ENCODE data around the gene ZBTB2. TPM values are rescaled to one million over a fixed set of nuclear protein-coding genes. Genes with fewer than 3 reads are reported as not detected.

The ZBTB2 gene
- total RNA-seq, 2 donors from 2014 or later: 5.6 to 6.0 TPM

DNA sequence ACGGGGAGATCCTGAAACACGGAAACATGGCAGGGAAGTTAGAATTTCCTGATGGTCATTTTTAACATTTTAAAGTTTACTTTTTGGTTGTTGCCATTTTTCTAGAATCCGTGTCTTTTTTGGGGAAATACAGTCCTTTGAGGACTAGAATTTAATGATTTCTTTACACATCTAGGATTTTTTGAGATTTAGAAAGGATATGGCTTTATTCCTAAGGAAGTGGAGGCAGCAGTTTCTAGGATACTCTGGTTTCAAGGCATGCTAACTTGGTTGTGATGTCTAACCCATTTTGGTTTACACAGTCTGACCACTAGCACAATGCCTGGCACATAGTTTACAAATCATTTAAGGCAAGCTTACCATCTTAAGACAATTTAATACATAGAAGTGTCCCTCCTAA lies 1.1 kb upstream of the ZBTB2 start:
- H3K4me1 ChIP-seq: peaks cover 47% of the 10 kb centered on the region

DNA sequence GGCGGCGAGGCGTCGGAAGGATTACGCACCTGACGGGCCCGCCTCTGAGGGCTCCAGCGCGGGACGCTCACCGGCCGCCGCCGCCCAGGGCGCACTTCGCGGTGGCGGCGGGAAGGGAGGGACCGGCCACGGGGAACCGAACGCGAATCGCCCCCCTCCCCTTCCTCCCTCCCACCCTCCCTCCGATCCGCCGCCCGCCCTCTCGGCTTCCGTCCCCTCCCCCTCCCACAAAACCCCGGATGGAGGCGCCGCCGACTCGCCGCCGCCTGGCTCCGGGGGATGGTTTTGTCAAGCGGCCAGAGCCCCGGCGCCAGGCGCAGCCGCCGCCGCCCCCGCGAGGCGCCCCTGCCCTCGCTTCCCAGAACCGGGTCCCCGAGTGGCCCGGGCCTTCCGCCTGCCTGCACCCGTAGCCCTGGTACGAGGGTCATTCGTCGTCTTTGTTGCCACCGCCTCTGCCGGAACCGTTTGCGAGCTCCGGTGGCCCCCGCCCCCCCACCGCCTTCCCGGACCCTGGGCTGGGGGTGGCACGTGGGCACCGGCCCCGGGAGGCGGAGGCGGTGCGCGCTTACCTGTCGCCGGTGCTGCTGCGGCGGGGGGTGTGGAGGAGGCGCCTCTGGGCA lies 398 bp downstream of the ZBTB2 start:
- ATAC-seq (peak; percentile 36), DNase-seq (peak; percentile 73 to 82 (median 77))
- TF ChIP-seq CTCF (IDR thresholded peaks at IDR 0.05) (peak in 1 of 7 experiments; percentile 5), POLR2A (IDR thresholded peaks at IDR 0.05) (peak in 2 of 3 donors; percentile 41 to 60)
- 2% methylated on average over 40 of the region's 78 CpGs; no CpG with 5 or more reads in 1 of the 2 donors for WGBS, 2 donors
- H3K27ac ChIP-seq: peak overlapping the region; percentile 97 to 99 (median 98)
- no peaks in the 10 kb centered on the region for H3K36me3 ChIP-seq (replicated peaks in 1 of 2; ENCODE audit: insufficient read depth in 1 of 2, low read depth in 2 of 2)
- no peaks in the 10 kb centered on the region for H3K9me3 ChIP-seq
- peaks cover 40% of the 10 kb centered on the region for H3K4me1 ChIP-seq
- H3K4me3 ChIP-seq: peak overlapping the region; percentile 56 to 92
- no peaks in the 10 kb centered on the region for H3K27me3 ChIP-seq
- intact Hi-C loops (cut with DNase I): no loop called here

More for the DNA sequence above, 1.1 kb upstream of the ZBTB2 start:
- TF ChIP-seq CTCF (IDR thresholded peaks at IDR 0.05): no peak
- TF ChIP-seq POLR2A (IDR thresholded peaks at IDR 0.05): no peak
- Histone ChIP-seq H3K27me3 (no peaks in the 10 kb centered on the region), H3K4me3 (no peak overlapping the region), H3K36me3 (replicated peaks in 1 of 2; ENCODE audit: insufficient read depth in 1 of 2, low read depth in 2 of 2) (no peaks in the 10 kb centered on the region), H3K27ac (peak overlapping the region; percentile 13 to 99 (median 98)), H3K9me3 (no peaks in the 10 kb centered on the region)
- WGBS, 2 donors: 2 to 3% methylated on average over 3 of the region's 3 CpGs
- DNase-seq (no peak), ATAC-seq (no peak)
- intact Hi-C loops (cut with DNase I): no loop called here

DNA sequence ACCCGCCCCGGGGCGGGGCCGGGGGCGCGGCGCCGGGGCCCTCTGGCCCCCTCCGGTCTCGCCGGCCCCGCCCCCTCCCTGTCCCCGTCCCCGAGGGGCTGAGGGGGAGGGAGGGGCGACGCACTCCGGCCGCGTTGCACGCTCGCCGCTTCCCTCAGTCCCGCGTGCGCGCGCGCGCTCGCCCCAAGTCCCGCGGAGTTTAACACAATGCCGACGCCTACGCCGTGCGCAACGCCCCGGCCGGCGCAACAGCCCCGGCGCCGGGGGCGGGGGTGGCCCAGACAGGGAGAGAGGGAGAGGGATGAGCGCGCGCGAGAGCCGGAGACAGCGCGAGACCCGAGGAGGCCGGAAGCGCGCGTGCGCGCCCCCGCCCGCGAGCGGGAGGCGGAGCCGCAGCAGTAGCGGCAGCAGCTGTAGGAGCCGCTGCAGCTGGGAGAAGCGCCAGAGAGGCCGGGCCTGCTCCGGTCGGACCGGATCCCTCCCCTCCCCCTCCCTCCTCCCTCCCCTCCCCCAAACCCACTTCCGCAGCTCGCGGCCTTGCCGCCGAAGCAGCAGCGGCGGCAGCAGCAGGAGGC lies 996 bp downstream of the ZBTB2 start:
- peak; percentile 97 to 98 (median 98) for DNase-seq
- 0% methylated on average over 4 to 67 of the region's 79 CpGs for WGBS, 2 donors
- intact Hi-C loops (cut with DNase I): no loop called here
- Histone ChIP-seq H3K27me3 (no peaks in the 10 kb centered on the region), H3K36me3 (replicated peaks in 1 of 2; ENCODE audit: insufficient read depth in 1 of 2, low read depth in 2 of 2) (no peaks in the 10 kb centered on the region), H3K4me3 (peak overlapping the region; percentile 56 to 92), H3K4me1 (peaks cover 37% of the 10 kb centered on the region), H3K27ac (peak overlapping the region; percentile 97 to 99 (median 98)), H3K9me3 (no peaks in the 10 kb centered on the region)
- TF ChIP-seq CTCF (IDR thresholded peaks at IDR 0.05): no peak
- TF ChIP-seq POLR2A (IDR thresholded peaks at IDR 0.05): peak; percentile 20 to 72 (median 20)
- peak; percentile 88 for ATAC-seq

DNA sequence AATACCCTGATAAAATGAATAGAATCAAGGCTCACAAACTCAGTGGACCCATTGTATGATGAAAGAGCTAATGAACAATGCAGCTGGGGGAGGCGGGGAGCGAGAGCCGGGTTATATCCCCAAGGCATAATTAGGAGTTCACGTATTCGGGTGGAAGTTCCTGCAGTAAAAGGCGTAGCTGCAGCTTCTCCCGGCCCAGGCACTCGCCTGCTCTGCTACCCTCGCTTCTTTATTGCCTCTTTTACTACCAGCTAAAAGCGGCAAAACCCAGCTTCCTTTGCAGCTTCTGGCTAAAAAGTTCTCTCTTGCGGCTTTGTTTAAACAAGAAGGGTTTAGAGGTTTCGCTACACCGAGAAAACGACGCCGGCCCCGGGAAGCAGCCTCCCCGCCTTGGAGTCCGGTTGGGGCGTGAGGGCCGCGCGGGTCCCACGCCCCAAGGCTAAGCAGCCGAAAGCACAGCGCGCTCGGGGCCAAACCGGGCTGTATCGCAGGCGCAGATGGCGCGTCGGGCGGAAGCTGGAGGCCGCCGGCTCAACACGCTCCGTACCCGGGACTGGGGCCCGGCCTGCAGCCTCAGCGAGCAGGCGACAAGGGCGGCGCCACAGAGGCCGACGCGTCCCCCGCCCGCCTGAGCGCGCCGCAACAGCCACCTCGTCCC lies 1.6 kb downstream of the ZBTB2 start:
- Histone ChIP-seq H3K9me3 (no peaks in the 10 kb centered on the region), H3K4me1 (peaks cover 37% of the 10 kb centered on the region), H3K36me3 (replicated peaks in 1 of 2; ENCODE audit: insufficient read depth in 1 of 2, low read depth in 2 of 2) (no peaks in the 10 kb centered on the region), H3K27me3 (no peaks in the 10 kb centered on the region), H3K4me3 (peak overlapping the region; percentile 35 to 62), H3K27ac (peak overlapping the region; percentile 97 to 99 (median 98))
- TF ChIP-seq POLR2A (IDR thresholded peaks at IDR 0.05) (peak; percentile 81 to 86 (median 85)), CTCF (IDR thresholded peaks at IDR 0.05) (no peak)
- WGBS, 2 donors: 0 to 1% methylated on average over 27 to 54 of the region's 54 CpGs
- DNase-seq: peak; percentile 55 to 69 (median 62)
- no peak for ATAC-seq
- intact Hi-C loops (cut with DNase I): no loop called here

Measured in body of pancreas (tissue), 4 donors.